ENCODE measurements around the gene STXBP2.

Gene STXBP2

DNA sequence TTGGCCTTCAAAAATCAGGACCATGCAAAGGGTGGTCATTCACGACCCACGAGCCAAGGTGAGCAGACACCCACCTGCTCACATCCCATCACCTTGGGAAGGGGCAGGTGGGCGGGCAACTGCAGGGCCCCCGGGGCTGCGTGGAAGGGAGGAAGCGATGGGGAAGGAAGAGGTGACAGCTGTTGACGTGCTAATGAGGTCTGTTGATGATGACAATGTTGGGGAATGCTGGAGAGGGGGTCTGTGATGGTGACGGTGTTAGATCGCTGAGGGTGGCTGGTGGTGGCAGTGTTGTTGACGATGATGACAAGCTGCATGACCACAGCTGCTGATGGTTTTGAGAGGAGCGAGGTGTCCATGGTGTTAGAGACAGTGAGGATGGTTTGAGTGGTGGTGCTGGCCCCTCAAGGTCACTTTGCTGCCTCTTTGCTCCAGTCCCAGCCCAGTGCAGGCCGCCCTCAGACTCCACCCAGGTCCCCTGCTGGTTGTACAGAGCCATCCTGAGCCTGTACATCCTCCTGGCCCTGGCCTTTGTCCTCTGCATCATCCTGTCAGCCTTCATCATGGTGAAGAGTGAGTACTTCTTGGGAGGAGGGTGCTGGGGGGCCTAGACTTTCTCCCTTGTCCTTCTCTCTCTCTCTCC, 40.9 kb downstream of the STXBP2 start:
- in situ Hi-C loops (cut with HindIII; ENCODE audit: low sequenced_read_pairs), result no loop called here

GRCh38 chr19:7678971-7679751, 42.3 kb downstream of the STXBP2 start:
- in situ Hi-C loops (cut with HindIII; ENCODE audit: low sequenced_read_pairs), result no loop called here

DNA sequence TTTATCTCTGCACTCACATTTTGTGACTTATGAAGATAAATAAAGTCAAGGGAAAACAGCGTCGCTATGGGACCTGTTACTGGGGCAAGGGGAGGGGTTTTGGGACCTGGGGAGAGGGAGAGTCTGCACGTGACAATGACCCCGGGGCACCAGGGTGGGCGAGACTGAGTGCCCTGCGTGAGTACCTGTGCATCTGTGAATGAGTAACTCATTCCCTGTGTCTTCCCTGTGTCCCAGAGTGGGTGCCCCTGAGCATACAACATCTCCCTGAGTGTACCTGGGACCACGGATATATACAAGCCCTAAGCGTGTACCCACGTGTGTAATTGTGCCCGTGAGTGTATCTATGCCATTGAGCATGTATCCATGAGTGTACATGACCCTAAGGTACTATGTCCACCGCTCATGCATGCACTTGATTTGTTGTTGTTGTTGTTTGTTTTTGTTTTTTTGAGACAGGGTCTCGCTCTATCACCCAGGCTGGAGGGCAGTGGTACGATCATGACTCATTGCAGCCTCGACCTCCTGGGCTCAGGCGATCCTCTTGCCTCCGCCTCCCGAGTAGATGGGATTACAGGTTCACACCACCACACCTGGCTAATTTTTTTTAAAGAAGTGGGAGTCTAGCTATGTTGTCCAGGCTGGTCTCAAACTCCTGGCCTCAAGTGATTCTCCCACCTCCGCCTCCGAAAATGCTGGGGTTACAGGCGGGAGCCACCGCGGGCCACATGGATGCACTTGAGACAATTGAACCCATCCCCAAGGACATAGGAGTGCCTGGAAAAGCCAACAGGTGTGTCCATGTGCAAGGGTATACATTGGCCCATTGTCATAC, 43.1 kb downstream of the STXBP2 start:
- in situ Hi-C loops (cut with HindIII; ENCODE audit: low sequenced_read_pairs), result no loop called here

GRCh38 chr19:7680606-7681339, 43.9 kb downstream of the STXBP2 start, which contains the start of gene TRAPPC5:
TRAPPC5 (plus strand) TSS chr19:7680833; CDS start chr19:7682254, 1,421 bp downstream.
- in situ Hi-C loops (cut with HindIII; ENCODE audit: low sequenced_read_pairs), result no loop called here

GRCh38 chr19:7681340-7682174, 44.6 kb downstream of the STXBP2 start:
- in situ Hi-C loops (cut with HindIII; ENCODE audit: low sequenced_read_pairs), result no loop called here

DNA sequence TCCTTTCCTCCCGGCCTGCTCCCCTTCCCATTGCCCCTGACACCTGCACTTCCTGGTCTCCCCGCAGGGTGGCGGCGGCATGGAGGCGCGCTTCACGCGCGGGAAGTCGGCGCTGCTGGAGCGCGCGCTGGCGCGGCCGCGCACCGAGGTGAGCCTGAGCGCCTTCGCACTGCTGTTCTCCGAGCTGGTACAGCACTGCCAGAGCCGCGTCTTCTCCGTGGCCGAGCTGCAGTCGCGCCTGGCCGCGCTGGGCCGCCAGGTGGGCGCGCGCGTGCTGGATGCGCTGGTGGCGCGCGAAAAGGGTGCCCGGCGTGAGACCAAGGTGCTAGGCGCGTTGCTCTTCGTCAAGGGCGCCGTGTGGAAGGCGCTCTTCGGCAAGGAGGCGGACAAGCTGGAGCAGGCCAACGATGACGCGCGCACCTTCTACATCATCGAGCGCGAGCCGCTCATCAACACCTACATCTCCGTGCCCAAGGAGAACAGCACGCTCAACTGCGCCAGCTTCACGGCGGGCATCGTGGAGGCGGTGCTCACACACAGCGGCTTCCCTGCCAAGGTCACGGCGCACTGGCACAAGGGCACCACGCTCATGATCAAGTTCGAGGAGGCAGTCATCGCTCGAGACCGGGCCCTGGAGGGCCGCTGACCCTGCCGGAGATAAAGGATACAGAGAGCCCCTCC, 45.4 kb downstream of the STXBP2 start:
- in situ Hi-C loops (cut with HindIII; ENCODE audit: low sequenced_read_pairs), result no loop called here

GRCh38 chr19:7685546-7686445, 48.9 kb downstream of the STXBP2 start:
- in situ Hi-C loops (cut with HindIII; ENCODE audit: low sequenced_read_pairs), result no loop called here

DNA sequence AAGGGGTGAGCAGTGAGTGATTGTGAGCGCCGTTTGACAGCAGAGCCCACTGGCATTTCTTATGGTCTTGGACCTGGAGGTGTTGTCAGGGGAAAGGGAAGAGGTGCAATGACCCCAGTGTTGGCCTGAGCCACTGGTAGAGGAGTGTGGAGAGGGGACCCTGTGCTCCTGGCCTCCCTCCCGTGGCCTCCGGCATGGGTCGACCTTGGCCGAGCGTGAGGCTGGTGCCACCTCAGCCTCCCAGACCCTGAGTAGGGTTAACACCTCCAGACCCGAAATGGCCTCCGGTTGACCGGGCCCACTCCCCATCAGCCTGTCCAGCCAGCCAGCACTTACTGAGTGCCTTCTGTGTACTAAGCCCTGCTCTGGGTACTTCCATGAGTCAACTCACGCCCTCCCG, 50.3 kb downstream of the STXBP2 start:
- in situ Hi-C loops (cut with HindIII; ENCODE audit: low sequenced_read_pairs), result no loop called here

GRCh38 chr19:7689165-7689564, 52.3 kb downstream of the STXBP2 start:
- in situ Hi-C loops (cut with HindIII; ENCODE audit: low sequenced_read_pairs), result no loop called here

DNA sequence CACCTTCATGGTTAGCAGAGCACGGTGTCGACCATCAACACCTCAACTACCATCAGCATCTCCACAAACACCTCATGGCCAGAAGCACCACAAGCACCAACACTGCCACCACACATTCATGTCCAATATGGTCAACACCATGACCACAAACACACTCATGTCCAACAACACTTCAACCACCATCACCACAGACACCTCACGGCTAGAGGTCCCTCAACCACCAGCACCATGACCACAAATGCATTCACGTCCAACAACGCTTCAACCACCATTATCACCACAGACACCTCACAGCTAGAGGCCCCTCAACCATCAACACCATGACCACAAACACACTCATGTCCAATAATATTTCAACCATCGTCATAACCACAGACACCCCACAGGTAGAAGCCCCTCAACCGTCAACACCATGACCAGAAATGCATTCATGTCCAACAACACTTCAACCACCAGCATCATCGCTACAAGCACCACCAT, 53.9 kb downstream of the STXBP2 start:
- in situ Hi-C loops (cut with HindIII; ENCODE audit: low sequenced_read_pairs), result loop anchor here (10.0 kb wide), 1 partner anchor 426 kb away; no protein-coding TSS in a partner anchor

GRCh38 chr19:7691497-7691896, 54.6 kb downstream of the STXBP2 start:
- in situ Hi-C loops (cut with HindIII; ENCODE audit: low sequenced_read_pairs), result loop anchor here (10.0 kb wide), 1 partner anchor 427 kb away; no protein-coding TSS in a partner anchor

DNA sequence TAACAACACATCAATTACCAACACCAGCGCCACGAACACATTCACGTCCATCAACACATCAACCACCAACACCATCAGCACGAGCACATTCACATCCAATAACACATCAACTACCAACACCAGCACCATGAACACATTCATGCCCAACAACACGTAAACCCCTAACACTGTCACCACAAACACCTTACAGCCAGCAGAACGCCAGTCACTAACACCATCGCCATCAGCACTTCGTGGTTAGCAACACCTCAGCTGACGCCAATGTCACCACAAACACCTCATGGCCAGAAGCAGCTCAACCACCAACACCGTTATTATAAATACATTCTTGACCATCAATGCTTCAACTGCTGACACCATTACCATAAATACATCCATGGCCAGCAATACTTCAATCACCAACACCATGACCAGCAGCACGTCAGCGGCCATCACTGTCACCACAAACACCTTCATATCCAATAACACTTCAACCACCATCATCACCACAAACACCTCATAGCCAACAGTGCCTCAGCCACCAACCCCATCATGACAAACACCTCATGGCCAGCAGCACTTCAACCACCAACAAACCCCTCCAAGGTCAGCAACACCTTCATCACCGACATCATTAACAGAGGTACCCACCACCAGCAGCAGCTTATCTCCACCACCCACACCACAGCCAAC, 55.6 kb downstream of the STXBP2 start:
- in situ Hi-C loops (cut with HindIII; ENCODE audit: low sequenced_read_pairs), result loop anchor here (10.0 kb wide), 1 partner anchor 428 kb away; no protein-coding TSS in a partner anchor

- in situ Hi-C loops (cut with HindIII; ENCODE audit: low sequenced_read_pairs), result loop anchor here (10.0 kb wide), 1 partner anchor 430 kb away; no protein-coding TSS in a partner anchor
Measured at GRCh38 chr19:7694499-7694898, 57.6 kb downstream of the STXBP2 start.

Measured in endothelial cell of hepatic sinusoid (primary cell).